Measurements from ENCODE around the gene MYO10. TPM values are rescaled to one million over a fixed set of nuclear protein-coding genes. Genes with fewer than 3 reads are reported as not detected.

MYO10 gene
- total and polyA plus RNA-seq, 9 donors: 10.8 to 35.8 (median 16.3) TPM

- H3K4me1 ChIP-seq (ENCODE audit: insufficient read depth): peaks cover 6% of the 10 kb centered on the region
- no peak overlapping the region for H3K4me3 ChIP-seq
- no peaks in the 10 kb centered on the region for H3K36me3 ChIP-seq
- H3K27ac ChIP-seq: no peak overlapping the region
- TF ChIP-seq EP300 (IDR thresholded peaks at IDR 0.05) (no peak), POLR2A (IDR thresholded peaks at IDR 0.05) (no peak)
- TF ChIP-seq, protein P1, sequence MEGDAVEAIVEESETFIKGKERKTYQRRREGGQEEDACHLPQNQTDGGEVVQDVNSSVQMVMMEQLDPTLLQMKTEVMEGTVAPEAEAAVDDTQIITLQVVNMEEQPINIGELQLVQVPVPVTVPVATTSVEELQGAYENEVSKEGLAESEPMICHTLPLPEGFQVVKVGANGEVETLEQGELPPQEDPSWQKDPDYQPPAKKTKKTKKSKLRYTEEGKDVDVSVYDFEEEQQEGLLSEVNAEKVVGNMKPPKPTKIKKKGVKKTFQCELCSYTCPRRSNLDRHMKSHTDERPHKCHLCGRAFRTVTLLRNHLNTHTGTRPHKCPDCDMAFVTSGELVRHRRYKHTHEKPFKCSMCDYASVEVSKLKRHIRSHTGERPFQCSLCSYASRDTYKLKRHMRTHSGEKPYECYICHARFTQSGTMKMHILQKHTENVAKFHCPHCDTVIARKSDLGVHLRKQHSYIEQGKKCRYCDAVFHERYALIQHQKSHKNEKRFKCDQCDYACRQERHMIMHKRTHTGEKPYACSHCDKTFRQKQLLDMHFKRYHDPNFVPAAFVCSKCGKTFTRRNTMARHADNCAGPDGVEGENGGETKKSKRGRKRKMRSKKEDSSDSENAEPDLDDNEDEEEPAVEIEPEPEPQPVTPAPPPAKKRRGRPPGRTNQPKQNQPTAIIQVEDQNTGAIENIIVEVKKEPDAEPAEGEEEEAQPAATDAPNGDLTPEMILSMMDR (IDR thresholded peaks at IDR 0.05): no peak
- H3K9me3 ChIP-seq: no peaks in the 10 kb centered on the region
- 89 to 92% (median 91%) methylated on average over 6 of the region's 6 CpGs for WGBS, 3 donors
- intact Hi-C loops (cut with DNase I): no loop called here
- no peaks in the 10 kb centered on the region for H3K27me3 ChIP-seq
- no peak for DNase-seq
Observed at GRCh38 chr5:16858151-16858550, 77.9 kb downstream of the MYO10 start.

GRCh38 chr5:16857635-16858034 is 78.5 kb downstream of the MYO10 start:
- intact Hi-C loops (cut with DNase I): no loop called here
- DNase-seq: no peak

GRCh38 chr5:16856531-16856930 is 79.6 kb downstream of the MYO10 start:
- intact Hi-C loops (cut with DNase I): no loop called here
- Histone ChIP-seq H3K36me3 (no peaks in the 10 kb centered on the region), H3K27me3 (no peaks in the 10 kb centered on the region), H3K4me1 (ENCODE audit: insufficient read depth) (peaks cover 2% of the 10 kb centered on the region), H3K27ac (no peak overlapping the region), H3K4me3 (no peak overlapping the region), H3K9me3 (no peaks in the 10 kb centered on the region)
- 90 to 94% (median 94%) methylated on average over 5 of the region's 5 CpGs for WGBS, 3 donors
- TF ChIP-seq, protein P1 (IDR thresholded peaks at IDR 0.05): no peak
- no peak for TF ChIP-seq POLR2A (IDR thresholded peaks at IDR 0.05)
- no peak for TF ChIP-seq EP300 (IDR thresholded peaks at IDR 0.05)
- DNase-seq: no peak

More at GRCh38 chr5:16857635-16858034, 78.5 kb downstream of the MYO10 start:
- H3K4me3 ChIP-seq: no peak overlapping the region
- peaks cover 2% of the 10 kb centered on the region for H3K4me1 ChIP-seq (ENCODE audit: insufficient read depth)
- TF ChIP-seq POLR2A (IDR thresholded peaks at IDR 0.05): no peak
- TF ChIP-seq, protein P1 (IDR thresholded peaks at IDR 0.05): no peak
- TF ChIP-seq EP300 (IDR thresholded peaks at IDR 0.05): no peak
- no peak overlapping the region for H3K27ac ChIP-seq
- no peaks in the 10 kb centered on the region for H3K27me3 ChIP-seq
- H3K9me3 ChIP-seq: no peaks in the 10 kb centered on the region
- WGBS, 3 donors: 90 to 95% (median 92%) methylated on average over 4 of the region's 4 CpGs
- no peaks in the 10 kb centered on the region for H3K36me3 ChIP-seq

DNA sequence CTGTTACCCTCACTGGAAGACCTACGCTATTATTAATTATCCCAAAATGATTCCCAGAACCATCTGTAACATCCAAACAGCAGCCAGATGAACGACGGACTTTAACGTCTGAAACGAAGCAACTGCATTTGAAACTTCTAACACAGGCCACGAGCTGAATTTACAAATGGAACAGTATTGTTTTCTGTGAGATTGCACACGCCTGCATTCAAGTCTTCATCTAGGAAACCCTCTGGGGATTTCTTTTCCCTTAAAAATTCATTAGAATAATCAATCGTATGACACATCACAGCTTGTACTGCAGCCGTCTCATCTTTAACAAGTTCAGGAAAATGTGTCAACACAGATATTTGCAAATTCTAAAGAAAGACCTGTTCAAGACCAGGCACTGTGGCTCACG is 80.2 kb downstream of the MYO10 start:
- TF ChIP-seq, protein P1 (IDR thresholded peaks at IDR 0.05): no peak
- TF ChIP-seq EP300 (IDR thresholded peaks at IDR 0.05) (no peak), POLR2A (IDR thresholded peaks at IDR 0.05) (no peak)
- no peak overlapping the region for H3K27ac ChIP-seq
- no peaks in the 10 kb centered on the region for H3K27me3 ChIP-seq
- WGBS, 3 donors: 82 to 85% (median 83%) methylated on average over 10 of the region's 10 CpGs
- no peak overlapping the region for H3K4me3 ChIP-seq
- peaks cover 2% of the 10 kb centered on the region for H3K4me1 ChIP-seq (ENCODE audit: insufficient read depth)
- intact Hi-C loops (cut with DNase I): no loop called here
- DNase-seq: no peak
- H3K36me3 ChIP-seq: no peaks in the 10 kb centered on the region
- H3K9me3 ChIP-seq: no peaks in the 10 kb centered on the region
